ENCODE data around the gene INO80B.

- TF ChIP-seq CTCF (IDR thresholded peaks at IDR 0.05) (peak in 1 of 6 experiments; percentile 16), POLR2A (IDR thresholded peaks at IDR 0.05) (no peak)
Observed at GRCh38 chr2:74414881-74415761, 39.8 kb upstream of the INO80B start.
